ENCODE measurements around the gene RPS2. TPM values are rescaled to one million over a fixed set of nuclear protein-coding genes. Genes with fewer than 3 reads are reported as not detected.

RPS2 gene
- total and polyA plus RNA-seq, 2 of the 8 experiments (the other 6 are each of a cell fraction or from before 2014, with no cell fraction given) = 4,042 to 16,783 TPM

GRCh38 chr16:1915732-1916639 lies 48.6 kb downstream of the RPS2 start:
- Histone ChIP-seq H3K4me2 (ENCODE audit: insufficient read depth in 1 of 2, low read depth in 2 of 2, low read length in 2 of 2) (peak overlapping the region in 1 of 2 experiments; percentile 65; a peak in 1 of 4 replicates), H4K8ac (ENCODE audit: extremely low read depth, insufficient read depth, low read length) (no peak overlapping the region), H2BK5ac (ENCODE audit: low read depth, low read length) (no peak overlapping the region), H3K4me1 (replicated peaks in 1 of 4; ENCODE audit: control insufficient read depth in 3 of 4, insufficient read depth in 4 of 4, low read length in 3 of 4) (peaks cover 0 to 37% (median 23%) of the 10 kb centered on the region in 4 experiments; a peak in 6 of 7 replicates), H2AFZ (ENCODE audit: low read length) (no peak overlapping the region), H4K5ac (ENCODE audit: insufficient read length, low read depth, low read length) (no peak overlapping the region), H3K14ac (ENCODE audit: insufficient read length) (no peak overlapping the region), H3K23ac (ENCODE audit: insufficient read length) (no peak overlapping the region), H3K79me2 (ENCODE audit: control insufficient read depth in 1 of 2, insufficient read depth in 2 of 2, low read length in 2 of 2) (no peaks in the 10 kb centered on the region), H3K23me2 (ENCODE audit: low read depth, low read length) (peaks cover 9% of the 10 kb centered on the region; the same call in 1 of the 2 replicates), H3K27ac (ENCODE audit: low read depth, low read length) (no peak overlapping the region), H4K20me1 (replicated peaks in 1 of 2; ENCODE audit: control insufficient read depth in 1 of 2, insufficient read depth in 2 of 2, low read length in 2 of 2) (peaks cover 4 to 9% of the 10 kb centered on the region in 2 experiments), H3K36me3 (ENCODE audit: control insufficient read depth in 2 of 4, insufficient read depth in 4 of 4, low read length in 3 of 4) (peaks cover 0 to 7% (median 0%) of the 10 kb centered on the region in 4 experiments; a peak in 1 of 8 replicates), H3K9me3 (ENCODE audit: insufficient read depth in 2 of 2, low read depth in 1 of 2, low read length in 1 of 2) (no peaks in the 10 kb centered on the region), H3K4me3 (ENCODE audit: extremely low read depth in 1 of 4, insufficient read depth in 2 of 4, low read depth in 3 of 4, low read length in 4 of 4) (no peak overlapping the region), H3K18ac (ENCODE audit: extremely low read depth, low read length) (no peak overlapping the region; the same call in 1 of the 2 replicates), H3K9ac (replicated peaks in 1 of 4; ENCODE audit: extremely low read depth in 1 of 4, low read depth in 3 of 4, low read length in 3 of 4) (no peak overlapping the region), H3K56ac (replicated peaks; ENCODE audit: insufficient read length, low read depth, low read length) (no peak overlapping the region), H2BK15ac (ENCODE audit: low read length) (0 out of 2 replicates have a peak overlapping the region, but pooled peaks have one; percentile 40), H2BK120ac (replicated peaks; ENCODE audit: low read depth, low read length) (no peak overlapping the region), H3K27me3 (replicated peaks in 1 of 4; ENCODE audit: control insufficient read depth in 3 of 4, extremely low read depth in 1 of 4, insufficient read depth in 3 of 4, low read length in 3 of 4) (peaks cover 39 to 66% (median 58%) of the 10 kb centered on the region in 4 experiments), H4K91ac (replicated peaks; ENCODE audit: insufficient read length, low read length) (no peak overlapping the region), H2BK12ac (ENCODE audit: low read depth, low read length) (0 out of 2 replicates have a peak overlapping the region, but pooled peaks have one; percentile 60), H2BK20ac (ENCODE audit: low read length) (0 out of 2 replicates have a peak overlapping the region, but pooled peaks have one; percentile 72), H2AK5ac (ENCODE audit: low read depth, low read length) (no peak overlapping the region), H3K79me1 (ENCODE audit: low read depth, low read length) (no peaks in the 10 kb centered on the region), H3K4ac (replicated peaks; ENCODE audit: insufficient read length, low read depth, low read length) (no peak overlapping the region)
- POLR2A ChIA-PET (ENCODE audit: partially characterized antibody) = interaction anchor here (0.5 to 2.8 kb wide), 8 partner anchors 8 to 89 kb away, joined by 3 to 15 read pairs (median 6); partner anchors contain the start of genes FAHD1, HAGH and RPS2
- CTCF ChIA-PET (ENCODE audit: partially characterized antibody) = interaction anchor here (0.7 to 4.0 kb wide), 11 partner anchors 8 to 148 kb away, joined by 3 to 19 read pairs (median 3); no protein-coding TSS in a partner anchor
- 73% methylated on average over 23 of the region's 25 CpGs; no CpG with 5 or more reads in 1 of the 2 experiments for WGBS, 2 experiments (ENCODE audit: extremely low coverage in 1 of 2, insufficient coverage in 1 of 2, insufficient read length in 1 of 2, insufficient replicate concordance in 2 of 2, low coverage in 1 of 2, low lambda C conversion rate in 2 of 2, missing lambda C conversion rate in 1 of 2)
- DNase-seq (ENCODE audit: low read depth in 1 of 2, low spot score in 2 of 2) (no peak), FAIRE-seq (no peak)
- no peak for TF ChIP-seq KDM5A (IDR thresholded peaks at IDR 0.05; ENCODE audit: low read length)
- TF ChIP-seq, protein P1, sequence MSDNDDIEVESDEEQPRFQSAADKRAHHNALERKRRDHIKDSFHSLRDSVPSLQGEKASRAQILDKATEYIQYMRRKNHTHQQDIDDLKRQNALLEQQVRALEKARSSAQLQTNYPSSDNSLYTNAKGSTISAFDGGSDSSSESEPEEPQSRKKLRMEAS (IDR thresholded peaks at IDR 0.05) = peak; percentile 54

Measured in H1 (cell line).